HUES6 (cell line): ENCODE results near the gene CLMN.
"Not testable (repeated sequence)": the region's sequence is repeated elsewhere in the genome, so short reads cannot be mapped to it uniquely, and the experiment has no call there.

ENCODE experiments used
- H3K27ac ChIP-seq: 2 replicates; pipeline ENCODE4 v1.7.0; 2013; ENCODE audit warnings: low read depth, mild to moderate bottlenecking, low read length, inconsistent platforms
- H3K27me3 ChIP-seq: 2 replicates; pipeline ENCODE4 v1.6.1; 2013; ENCODE audit warnings: low read length; ENCODE audit not compliant: control insufficient read depth, insufficient read depth
- H3K36me3 ChIP-seq: 2 replicates; pipeline ENCODE4 v1.6.1; 2013; ENCODE audit warnings: low read length; ENCODE audit not compliant: control insufficient read depth, insufficient read depth
- H3K4me1 ChIP-seq: 2 replicates; pipeline ENCODE4 v1.6.1; 2013; ENCODE audit warnings: low read length; ENCODE audit not compliant: control insufficient read depth, insufficient read depth
- H3K4me3 ChIP-seq: 2 replicates; pipeline ENCODE4 v1.5.1; 2013; ENCODE audit warnings: low read depth, low read length
- H3K9ac ChIP-seq: one replicate; pipeline ENCODE4 v1.6.1; 2013; ENCODE audit warnings: mild to moderate bottlenecking, low read length
- H3K9me3 ChIP-seq: 2 replicates; pipeline ENCODE4 v1.6.1; 2013; ENCODE audit warnings: low read depth, low read length; ENCODE audit not compliant: control insufficient read depth, insufficient read depth

Gene CLMN

GRCh38 chr14:95180966-95181741 lies 138.6 kb downstream of the CLMN start:
- H3K4me3 ChIP-seq: no peak overlapping the region
- no peaks in the 10 kb centered on the region for H3K36me3 ChIP-seq
- no peak overlapping the region for H3K27ac ChIP-seq
- no peaks in the 10 kb centered on the region for H3K9me3 ChIP-seq
- peaks cover 8% of the 10 kb centered on the region; the same call in 1 of the 2 replicates for H3K4me1 ChIP-seq
- H3K9ac ChIP-seq: no peak overlapping the region
- H3K27me3 ChIP-seq: no peaks in the 10 kb centered on the region; the same call in 1 of the 2 replicates

DNA sequence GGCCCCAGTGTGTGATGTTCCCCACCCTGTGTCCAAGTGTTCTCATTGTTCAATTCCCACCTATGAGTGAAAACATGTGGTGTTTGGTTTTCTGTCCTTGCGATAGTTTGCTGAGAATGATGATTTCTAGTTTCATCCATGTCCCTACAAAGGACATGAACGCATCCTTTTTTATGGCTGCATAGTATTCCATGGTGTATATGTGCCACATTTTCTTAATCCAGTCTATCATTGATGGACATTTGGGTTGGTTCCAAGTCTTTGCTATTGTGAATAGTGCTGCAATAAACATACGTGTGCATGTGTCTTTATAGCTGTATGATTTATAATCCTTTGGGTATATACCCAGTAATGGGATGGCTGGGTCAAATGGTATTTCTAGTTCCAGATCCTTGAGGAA lies 144.0 kb downstream of the CLMN start:
- not testable (repeated sequence) for H3K9me3 ChIP-seq, H3K4me1 ChIP-seq, H3K4me3 ChIP-seq, H3K36me3 ChIP-seq, H3K9ac ChIP-seq, H3K27me3 ChIP-seq, H3K27ac ChIP-seq

DNA sequence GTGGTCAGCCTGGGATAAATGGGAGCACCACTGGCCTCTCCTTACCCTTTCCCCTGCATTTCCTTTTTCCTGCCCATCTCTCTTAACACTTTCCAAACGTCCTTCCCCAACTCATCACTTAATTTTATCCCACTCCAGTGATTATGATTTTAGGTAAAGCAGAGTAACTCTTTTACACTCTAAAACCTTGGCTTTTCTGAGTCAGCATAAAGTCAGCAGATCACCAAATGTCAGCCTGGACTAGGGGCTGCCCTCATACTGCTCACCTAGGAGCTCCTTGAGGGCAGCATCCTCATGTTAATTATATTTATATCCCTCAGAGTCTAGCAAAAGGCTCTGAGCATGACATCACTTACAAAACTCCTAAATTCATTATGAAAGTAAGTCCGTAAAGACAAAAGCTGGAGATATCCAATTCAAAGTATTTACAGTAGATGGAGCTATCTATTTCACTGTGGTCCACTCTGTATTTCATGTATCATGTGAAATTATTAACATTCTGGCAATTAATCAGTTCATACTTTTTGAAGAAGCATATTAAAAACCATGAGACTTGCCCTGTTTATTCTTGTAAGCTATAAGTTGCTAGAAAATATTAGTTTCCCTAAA lies 145.4 kb downstream of the CLMN start:
- Histone ChIP-seq H3K9ac (no peak overlapping the region), H3K27ac (no peak overlapping the region), H3K27me3 (no peaks in the 10 kb centered on the region), H3K4me3 (no peak overlapping the region), H3K9me3 (no peaks in the 10 kb centered on the region), H3K4me1 (no peaks in the 10 kb centered on the region), H3K36me3 (no peaks in the 10 kb centered on the region)

DNA sequence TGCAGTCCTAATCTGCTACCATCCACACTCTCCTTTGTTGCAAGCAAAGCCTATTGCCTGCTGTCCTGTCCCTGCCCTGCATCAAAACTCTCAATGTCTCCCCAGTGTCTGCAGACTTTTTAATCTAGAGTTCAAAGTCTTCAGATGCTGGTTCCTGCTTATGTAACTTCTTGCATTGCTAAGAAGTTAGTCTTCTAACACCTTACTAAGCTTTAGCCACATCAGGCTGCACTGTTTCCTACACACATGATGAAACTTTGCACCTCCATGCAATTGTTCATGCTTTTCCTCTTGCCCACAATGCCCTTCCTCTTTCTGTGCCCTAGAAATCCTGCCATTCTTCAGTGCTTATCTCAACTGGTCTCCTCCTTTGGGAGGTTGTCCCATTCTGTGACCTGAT lies 146.2 kb downstream of the CLMN start:
- Histone ChIP-seq H3K27ac (no peak overlapping the region), H3K27me3 (no peaks in the 10 kb centered on the region), H3K4me3 (no peak overlapping the region), H3K4me1 (no peaks in the 10 kb centered on the region), H3K9me3 (0 out of 2 replicates have a peak, but pooled peaks cover 2% of the 10 kb centered on the region), H3K9ac (no peak overlapping the region), H3K36me3 (no peaks in the 10 kb centered on the region)

DNA sequence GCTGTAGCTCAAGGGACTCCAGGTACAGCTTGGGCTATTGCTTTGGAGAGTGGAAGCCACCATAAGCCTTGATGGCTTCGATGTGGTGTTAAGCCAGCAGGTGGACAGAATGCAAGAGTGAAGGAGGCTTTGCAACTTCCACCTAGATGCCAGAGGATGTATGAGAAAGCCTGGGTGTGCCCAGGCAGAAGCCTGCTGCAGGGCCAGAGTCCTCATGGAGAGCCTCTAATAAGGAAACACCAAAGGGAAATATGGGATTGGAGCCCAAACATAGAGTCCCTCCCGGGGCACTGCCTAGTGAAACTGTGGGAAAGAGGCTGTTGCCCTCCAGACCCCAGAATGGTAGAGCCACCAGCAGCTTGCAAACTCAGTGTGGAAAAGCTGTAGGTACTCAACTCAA lies 152.5 kb downstream of the CLMN start:
- no peaks in the 10 kb centered on the region; the same call in 1 of the 2 replicates for H3K36me3 ChIP-seq
- H3K4me3 ChIP-seq: no peak overlapping the region
- peaks cover 10% of the 10 kb centered on the region for H3K4me1 ChIP-seq
- peaks cover 32% of the 10 kb centered on the region for H3K9me3 ChIP-seq
- H3K27ac ChIP-seq: no peak overlapping the region
- no peaks in the 10 kb centered on the region for H3K27me3 ChIP-seq
- no peak overlapping the region for H3K9ac ChIP-seq

GRCh38 chr14:95165517-95165916 lies 154.2 kb downstream of the CLMN start:
- no peak overlapping the region for H3K9ac ChIP-seq
- no peaks in the 10 kb centered on the region; the same call in 1 of the 2 replicates for H3K36me3 ChIP-seq
- no peak overlapping the region for H3K4me3 ChIP-seq
- H3K27me3 ChIP-seq: no peaks in the 10 kb centered on the region
- H3K27ac ChIP-seq: no peak overlapping the region
- H3K4me1 ChIP-seq: peaks cover 16% of the 10 kb centered on the region
- H3K9me3 ChIP-seq: peaks cover 32% of the 10 kb centered on the region

GRCh38 chr14:95164506-95164905 lies 155.2 kb downstream of the CLMN start:
- Histone ChIP-seq H3K27ac (no peak overlapping the region), H3K4me3 (no peak overlapping the region), H3K36me3 (no peaks in the 10 kb centered on the region; the same call in 1 of the 2 replicates), H3K9ac (no peak overlapping the region), H3K9me3 (peaks cover 32% of the 10 kb centered on the region), H3K27me3 (no peaks in the 10 kb centered on the region), H3K4me1 (peaks cover 16% of the 10 kb centered on the region)

DNA sequence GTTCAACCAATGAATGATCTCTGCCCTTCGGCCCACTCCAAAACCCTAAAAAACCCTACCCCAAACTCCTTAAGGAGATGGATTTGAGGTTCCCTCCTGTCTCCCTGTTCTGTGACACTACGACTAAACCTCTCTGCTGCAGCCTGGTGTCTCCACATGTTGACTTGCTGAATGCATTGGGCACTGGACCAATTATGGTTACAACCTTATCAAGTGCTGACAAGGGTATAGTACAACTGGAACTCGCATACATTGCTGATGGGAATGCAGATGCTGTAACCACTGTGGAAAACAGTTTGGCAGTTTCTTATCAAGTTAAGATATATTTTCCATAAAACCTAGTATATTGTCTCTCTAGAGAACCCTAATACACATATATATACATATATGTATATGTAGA lies 156.0 kb downstream of the CLMN start:
- no peak overlapping the region for H3K9ac ChIP-seq
- no peaks in the 10 kb centered on the region for H3K27me3 ChIP-seq
- H3K9me3 ChIP-seq: peaks cover 30% of the 10 kb centered on the region
- no peak overlapping the region for H3K4me3 ChIP-seq
- H3K27ac ChIP-seq: no peak overlapping the region
- no peaks in the 10 kb centered on the region; the same call in 1 of the 2 replicates for H3K36me3 ChIP-seq
- H3K4me1 ChIP-seq: peaks cover 16% of the 10 kb centered on the region

DNA sequence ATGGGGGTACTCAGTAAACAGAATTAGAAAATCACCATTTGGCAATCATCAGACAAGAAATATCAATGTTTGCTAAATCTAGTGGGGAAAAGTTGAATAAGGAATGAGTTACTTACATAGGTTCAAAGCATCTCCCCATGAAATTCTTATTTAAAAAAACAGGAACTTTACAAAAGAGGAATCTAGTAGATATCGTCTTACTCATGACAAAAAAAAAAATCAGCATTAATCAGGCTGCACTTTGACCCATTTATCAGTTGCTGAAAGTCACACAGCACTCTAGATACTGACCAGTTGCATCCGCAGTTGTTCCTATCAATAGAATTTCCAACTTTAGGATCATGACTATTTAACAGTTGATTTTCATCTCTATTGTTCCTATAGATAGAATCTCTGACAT lies 156.6 kb downstream of the CLMN start:
- no peak overlapping the region for H3K4me3 ChIP-seq
- H3K9ac ChIP-seq: no peak overlapping the region
- peaks cover 16% of the 10 kb centered on the region for H3K4me1 ChIP-seq
- H3K9me3 ChIP-seq: peaks cover 30% of the 10 kb centered on the region
- H3K36me3 ChIP-seq: no peaks in the 10 kb centered on the region; the same call in 1 of the 2 replicates
- no peaks in the 10 kb centered on the region for H3K27me3 ChIP-seq
- no peak overlapping the region for H3K27ac ChIP-seq

- Histone ChIP-seq H3K9me3 (peaks cover 26% of the 10 kb centered on the region), H3K27ac (no peak overlapping the region), H3K4me1 (peaks cover 16% of the 10 kb centered on the region), H3K36me3 (no peaks in the 10 kb centered on the region; the same call in 1 of the 2 replicates), H3K27me3 (no peaks in the 10 kb centered on the region), H3K4me3 (no peak overlapping the region), H3K9ac (no peak overlapping the region)
Observed at GRCh38 chr14:95162641-95163040, 157.1 kb downstream of the CLMN start.
